Measurements from ENCODE around the gene CDC26. TPM values are rescaled to one million over a fixed set of nuclear protein-coding genes. Genes with fewer than 3 reads are reported as not detected.
"Not testable (repeated sequence)": the region's sequence is repeated elsewhere in the genome, so short reads cannot be mapped to it uniquely, and the experiment has no call there.

The CDC26 gene
- total RNA-seq, 5 donors from 2014 or later (not counting 1 experiment from before 2014, with no cell fraction given): 25.1 to 37.0 (median 34.7) TPM

DNA sequence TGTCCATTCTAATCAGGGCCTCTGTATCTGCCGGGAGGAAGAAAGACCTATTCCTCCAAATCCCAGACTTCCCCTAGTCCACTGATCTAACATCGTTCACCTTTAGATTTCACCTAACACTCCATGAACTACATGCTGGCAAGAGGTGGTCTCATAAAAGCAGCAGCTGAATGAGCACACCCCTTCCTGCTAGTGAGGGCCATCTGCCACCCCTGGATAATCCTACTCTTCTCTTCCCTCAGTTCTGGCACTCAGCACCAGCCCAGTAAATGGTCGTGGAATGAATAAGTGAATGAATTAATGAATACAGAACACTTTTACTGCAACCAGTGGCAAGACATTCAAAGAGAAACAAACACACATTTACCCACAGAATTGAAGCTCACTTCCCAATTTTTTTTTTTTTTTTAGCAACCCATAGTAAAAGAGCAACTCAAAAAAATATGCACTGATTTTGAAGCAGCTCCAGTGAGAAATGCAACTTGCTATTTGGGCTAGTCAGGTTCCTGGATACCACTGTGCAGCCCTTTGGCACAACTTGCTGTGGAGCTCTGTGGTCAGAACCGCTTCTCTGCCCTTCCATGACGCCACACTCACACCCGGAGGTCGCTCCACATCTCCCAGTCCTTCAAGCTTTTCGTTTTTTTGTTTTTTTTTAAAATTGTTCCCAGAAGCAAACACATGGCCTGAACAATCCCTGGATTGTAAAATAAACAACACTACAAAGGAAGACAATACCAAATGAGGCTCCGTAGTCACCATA, 21.6 kb upstream of the CDC26 start:
- H3K4me1 Mint-ChIP-seq: no peaks in the 10 kb centered on the region
- no peak overlapping the region for H3K4me3 ChIP-seq (ENCODE audit: control insufficient read depth in 1 of 2, extremely low read depth in 1 of 2, low read length in 1 of 2)
- 72% methylated on average over 5 of the region's 9 CpGs for WGBS (ENCODE audit: insufficient coverage)
- H3K4me3 Mint-ChIP-seq: no peak overlapping the region
- no peaks in the 10 kb centered on the region for H3K27me3 Mint-ChIP-seq
- DNase-seq (no peak), ATAC-seq (replicated peaks in 1 of 4) (no peak)
- H3K27ac Mint-ChIP-seq: no peak overlapping the region
- peaks cover 0 to 11% of the 10 kb centered on the region in 2 experiments for H3K27me3 ChIP-seq (replicated peaks in 1 of 2; ENCODE audit: control insufficient read depth in 2 of 2, extremely low read depth in 1 of 2, insufficient read depth in 2 of 2, low read length in 1 of 2)
- peaks cover 0 to 15% of the 10 kb centered on the region in 2 donors for H3K36me3 ChIP-seq (ENCODE audit: control insufficient read depth in 2 of 2, extremely low read depth in 1 of 2, insufficient read depth in 1 of 2, low read length in 1 of 2)
- H3K9me3 Mint-ChIP-seq: no peaks in the 10 kb centered on the region
- H3K4me1 ChIP-seq (ENCODE audit: control insufficient read depth in 1 of 2, extremely low read depth in 1 of 2, insufficient read depth in 2 of 2, low read length in 2 of 2): no peaks in the 10 kb centered on the region
- ChIA-PET POLR2A (interaction anchor here in 1 of 2 donors (0.5 to 0.7 kb wide), 2 partner anchors 11 to 146 kb away, joined by 3 read pairs; partner anchors contain the start of gene SLC31A2), CTCF (interaction anchor here in 1 of 2 donors (0.6 to 0.8 kb wide), 2 partner anchors 13 to 1024 kb away, joined by 3 read pairs; no protein-coding TSS in a partner anchor)
- no peaks in the 10 kb centered on the region for H3K9me3 ChIP-seq
- H3K27ac ChIP-seq (ENCODE audit: low read length): no peak overlapping the region
- H3K36me3 Mint-ChIP-seq: peaks cover 6% of the 10 kb centered on the region

DNA sequence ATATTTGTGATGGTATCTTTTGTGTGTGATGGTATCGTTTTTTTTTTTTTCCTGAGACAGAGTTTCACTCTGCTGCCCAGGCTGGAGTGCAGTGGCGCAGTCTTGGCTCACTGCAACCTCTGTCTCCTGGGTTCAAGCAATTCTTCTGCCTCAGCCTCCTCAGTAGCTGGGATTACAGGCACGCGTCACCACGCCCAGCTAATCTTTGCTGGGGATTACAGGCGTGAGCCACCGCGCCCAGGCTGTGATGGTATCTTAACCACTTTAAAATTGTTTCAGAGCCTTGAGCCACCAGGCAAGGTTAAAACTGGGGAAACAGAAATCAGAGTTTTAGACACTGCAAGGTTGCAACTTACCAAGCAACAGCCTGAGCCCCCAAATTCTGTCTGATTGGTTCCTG, 20.9 kb upstream of the CDC26 start:
- peaks cover 11% of the 10 kb centered on the region for H3K36me3 Mint-ChIP-seq
- peaks cover 0 to 22% of the 10 kb centered on the region in 2 donors for H3K36me3 ChIP-seq (ENCODE audit: control insufficient read depth in 2 of 2, extremely low read depth in 1 of 2, insufficient read depth in 1 of 2, low read length in 1 of 2)
- H3K27me3 Mint-ChIP-seq; H3K4me3 ChIP-seq (ENCODE audit: control insufficient read depth in 1 of 2, extremely low read depth in 1 of 2, low read length in 1 of 2); H3K4me1 ChIP-seq (ENCODE audit: control insufficient read depth in 1 of 2, extremely low read depth in 1 of 2, insufficient read depth in 2 of 2, low read length in 2 of 2); H3K27ac ChIP-seq (ENCODE audit: low read length); ATAC-seq (replicated peaks in 1 of 4); CTCF ChIA-PET; H3K9me3 Mint-ChIP-seq; H3K4me3 Mint-ChIP-seq; H3K9me3 ChIP-seq; H3K4me1 Mint-ChIP-seq; H3K27ac Mint-ChIP-seq; DNase-seq: not testable (repeated sequence)
- WGBS (ENCODE audit: insufficient coverage): 95% methylated on average over 3 of the region's 8 CpGs
- POLR2A ChIA-PET: interaction anchor here in 1 of 2 donors (0.7 kb wide), 1 partner anchor 146 kb away, joined by 3 read pairs; the partner anchor contains the start of gene SLC31A2
- peaks cover 0 to 11% of the 10 kb centered on the region in 2 experiments for H3K27me3 ChIP-seq (replicated peaks in 1 of 2; ENCODE audit: control insufficient read depth in 2 of 2, extremely low read depth in 1 of 2, insufficient read depth in 2 of 2, low read length in 1 of 2)

DNA sequence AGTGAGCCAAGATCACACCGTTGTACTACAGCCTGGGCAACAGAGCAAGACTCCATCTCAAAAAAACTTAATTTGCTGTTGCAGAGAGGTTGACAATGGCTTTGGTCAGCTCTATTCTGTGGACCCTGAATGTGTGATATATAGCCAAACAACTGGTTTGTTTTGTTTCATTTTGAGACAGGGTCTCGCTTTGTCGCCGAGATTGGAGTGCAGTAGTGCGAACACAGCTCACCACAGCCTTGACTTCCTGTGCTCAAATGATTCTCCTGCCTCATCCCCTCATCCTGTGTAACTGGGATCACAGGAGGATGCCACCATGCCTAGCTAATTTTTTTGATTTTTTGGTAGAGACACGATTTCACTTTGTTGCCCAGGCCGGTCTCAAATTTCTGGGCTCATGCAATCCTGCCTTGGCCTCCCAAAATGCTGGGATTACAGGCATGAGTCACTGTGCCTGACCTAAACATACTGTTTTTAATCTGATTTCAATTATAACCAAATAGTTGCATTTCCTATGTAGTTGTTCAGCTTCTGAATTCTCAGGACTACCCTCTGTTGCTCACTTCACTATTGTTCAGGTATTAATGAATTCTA, 18.0 kb upstream of the CDC26 start:
- Histone ChIP-seq H3K27ac (ENCODE audit: low read length) (no peak overlapping the region), H3K9me3 (no peaks in the 10 kb centered on the region), H3K4me3 (ENCODE audit: control insufficient read depth in 1 of 2, extremely low read depth in 1 of 2, low read length in 1 of 2) (no peak overlapping the region), H3K27me3 (replicated peaks in 1 of 2; ENCODE audit: control insufficient read depth in 2 of 2, extremely low read depth in 1 of 2, insufficient read depth in 2 of 2, low read length in 1 of 2) (peaks cover 0 to 2% of the 10 kb centered on the region in 2 experiments), H3K36me3 (ENCODE audit: control insufficient read depth in 2 of 2, extremely low read depth in 1 of 2, insufficient read depth in 1 of 2, low read length in 1 of 2) (peaks cover 4 to 50% of the 10 kb centered on the region in 2 donors), H3K4me1 (ENCODE audit: control insufficient read depth in 1 of 2, extremely low read depth in 1 of 2, insufficient read depth in 2 of 2, low read length in 2 of 2) (no peaks in the 10 kb centered on the region)
- H3K9me3 Mint-ChIP-seq: no peaks in the 10 kb centered on the region
- ChIA-PET POLR2A (no interaction called here), CTCF (no interaction called here)
- ATAC-seq (replicated peaks in 1 of 4): no peak
- no peak for DNase-seq
- no peaks in the 10 kb centered on the region for H3K4me1 Mint-ChIP-seq
- 100% methylated on average over 1 of the region's 7 CpGs for WGBS (ENCODE audit: insufficient coverage)
- peaks cover 35% of the 10 kb centered on the region for H3K36me3 Mint-ChIP-seq
- H3K27ac Mint-ChIP-seq: no peak overlapping the region
- no peak overlapping the region for H3K4me3 Mint-ChIP-seq
- H3K27me3 Mint-ChIP-seq: no peaks in the 10 kb centered on the region

DNA sequence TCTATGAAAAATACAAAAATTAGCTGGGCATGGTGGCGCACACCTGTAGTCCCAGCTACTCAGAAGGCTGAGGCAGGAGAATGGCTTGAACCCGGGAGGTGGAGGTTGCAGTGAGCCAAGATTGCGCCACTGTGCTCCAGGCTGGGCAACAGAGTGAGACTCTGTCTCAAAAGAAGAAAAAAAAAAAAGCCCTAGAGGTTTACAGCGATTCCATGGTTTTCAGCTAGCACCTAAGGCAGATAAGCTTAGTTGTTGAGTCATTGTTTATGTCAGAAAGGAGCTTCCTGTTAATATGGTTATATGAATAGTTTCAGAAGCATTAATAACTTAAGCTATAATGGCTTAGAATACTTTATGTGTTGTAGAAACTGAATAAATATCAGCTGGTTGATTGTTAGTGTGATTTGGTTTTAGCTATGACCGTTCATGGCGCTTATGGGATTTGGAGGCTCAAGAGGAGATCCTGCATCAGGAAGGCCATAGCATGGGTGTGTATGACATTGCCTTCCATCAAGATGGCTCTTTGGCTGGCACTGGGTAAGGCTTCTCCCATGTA, 14.8 kb upstream of the CDC26 start:
- Histone ChIP-seq H3K4me3 (ENCODE audit: control insufficient read depth in 1 of 2, extremely low read depth in 1 of 2, low read length in 1 of 2) (no peak overlapping the region), H3K27me3 (replicated peaks in 1 of 2; ENCODE audit: control insufficient read depth in 2 of 2, extremely low read depth in 1 of 2, insufficient read depth in 2 of 2, low read length in 1 of 2) (no peaks in the 10 kb centered on the region), H3K36me3 (ENCODE audit: control insufficient read depth in 2 of 2, extremely low read depth in 1 of 2, insufficient read depth in 1 of 2, low read length in 1 of 2) (peaks cover 10 to 80% of the 10 kb centered on the region in 2 donors), H3K27ac (ENCODE audit: low read length) (no peak overlapping the region), H3K9me3 (no peaks in the 10 kb centered on the region), H3K4me1 (ENCODE audit: control insufficient read depth in 1 of 2, extremely low read depth in 1 of 2, insufficient read depth in 2 of 2, low read length in 2 of 2) (no peaks in the 10 kb centered on the region)
- DNase-seq (no peak), ATAC-seq (replicated peaks in 1 of 4) (no peak)
- POLR2A ChIA-PET: no interaction called here
- Mint-ChIP-seq H3K9me3 (no peaks in the 10 kb centered on the region), H3K27ac (no peak overlapping the region), H3K4me3 (no peak overlapping the region), H3K27me3 (no peaks in the 10 kb centered on the region), H3K36me3 (peaks cover 53% of the 10 kb centered on the region), H3K4me1 (no peaks in the 10 kb centered on the region)
- CTCF ChIA-PET: interaction anchor here (0.5 to 1.2 kb wide), 4 partner anchors 15 to 29 kb away, joined by 3 to 6 read pairs (median 4); partner anchors contain the start of genes CDC26 (in 1 of the 2) and PRPF4 (in 1 of the 2)
- 88% methylated on average over 3 of the region's 6 CpGs for WGBS (ENCODE audit: insufficient coverage)

DNA sequence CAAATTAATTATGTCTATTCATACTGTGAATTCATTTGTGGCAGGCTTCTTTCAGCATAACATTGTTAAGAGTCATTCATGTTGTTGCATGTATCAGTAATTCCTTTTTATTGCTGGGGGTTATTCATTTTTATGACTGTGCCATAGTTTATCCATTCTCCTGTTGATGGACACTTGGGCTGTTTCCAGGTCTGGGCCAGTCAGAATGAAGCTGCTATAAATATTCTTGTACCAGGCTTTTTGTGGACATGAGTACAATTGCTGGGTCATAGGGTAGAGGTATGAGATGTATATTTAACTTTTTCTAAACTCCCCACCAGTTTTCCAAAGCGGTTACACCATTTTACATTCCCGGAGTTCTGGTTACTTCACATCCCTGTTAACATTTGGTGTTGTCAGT, 13.7 kb upstream of the CDC26 start:
- Histone ChIP-seq H3K4me1 (ENCODE audit: control insufficient read depth in 1 of 2, extremely low read depth in 1 of 2, insufficient read depth in 2 of 2, low read length in 2 of 2) (no peaks in the 10 kb centered on the region), H3K27me3 (replicated peaks in 1 of 2; ENCODE audit: control insufficient read depth in 2 of 2, extremely low read depth in 1 of 2, insufficient read depth in 2 of 2, low read length in 1 of 2) (no peaks in the 10 kb centered on the region), H3K9me3 (no peaks in the 10 kb centered on the region), H3K36me3 (ENCODE audit: control insufficient read depth in 2 of 2, extremely low read depth in 1 of 2, insufficient read depth in 1 of 2, low read length in 1 of 2) (peaks cover 17 to 88% of the 10 kb centered on the region in 2 donors), H3K4me3 (ENCODE audit: control insufficient read depth in 1 of 2, extremely low read depth in 1 of 2, low read length in 1 of 2) (no peak overlapping the region), H3K27ac (ENCODE audit: low read length) (no peak overlapping the region)
- no peak for DNase-seq
- ATAC-seq (replicated peaks in 1 of 4): no peak
- Mint-ChIP-seq H3K4me3 (no peak overlapping the region), H3K27ac (peak overlapping the region in 1 of 2 donors; percentile 7), H3K4me1 (no peaks in the 10 kb centered on the region), H3K9me3 (no peaks in the 10 kb centered on the region), H3K27me3 (no peaks in the 10 kb centered on the region), H3K36me3 (peaks cover 61% of the 10 kb centered on the region)
- CTCF ChIA-PET: no interaction called here
- no CpG with 5 or more reads among the region's 2 CpGs for WGBS (ENCODE audit: insufficient coverage)
- POLR2A ChIA-PET: no interaction called here

DNA sequence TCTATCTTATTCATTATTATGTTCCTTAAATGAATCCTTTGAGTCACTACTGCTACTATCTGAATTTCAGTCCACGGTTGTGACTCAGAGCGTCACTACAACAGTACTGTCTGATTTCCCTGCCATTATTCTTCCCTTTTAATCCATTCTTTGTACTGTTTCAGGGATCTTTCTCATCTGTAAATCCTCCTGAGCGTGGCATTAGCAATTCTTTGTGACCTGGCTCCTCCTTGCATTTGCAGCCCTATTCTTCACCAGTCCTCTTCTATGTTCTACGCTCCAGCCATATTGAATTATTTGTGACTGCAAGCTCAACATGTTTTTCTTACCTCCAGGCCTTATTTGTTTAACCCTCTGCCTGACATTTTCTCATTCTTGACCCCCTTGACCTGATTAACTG, 6.0 kb upstream of the CDC26 start:
- Mint-ChIP-seq H3K4me1 (peaks cover 14 to 27% (median 25%) of the 10 kb centered on the region in 3 donors), H3K27ac (no peak overlapping the region), H3K9me3 (no peaks in the 10 kb centered on the region), H3K27me3 (no peaks in the 10 kb centered on the region), H3K4me3 (no peak overlapping the region), H3K36me3 (peaks cover 59% of the 10 kb centered on the region)
- WGBS (ENCODE audit: insufficient coverage): 100% methylated on average over 4 of the region's 4 CpGs
- DNase-seq: no peak
- ChIA-PET POLR2A (interaction anchor here in 1 of 2 donors (0.5 kb wide), 1 partner anchor 68 kb away, joined by 4 read pairs; the partner anchor contains the start of gene BSPRY), CTCF (no interaction called here)
- ATAC-seq (replicated peaks in 1 of 4): no peak
- peaks cover 2 to 6% of the 10 kb centered on the region in 2 experiments for H3K4me1 ChIP-seq (ENCODE audit: control insufficient read depth in 1 of 2, extremely low read depth in 1 of 2, insufficient read depth in 2 of 2, low read length in 2 of 2)
- H3K9me3 ChIP-seq: no peaks in the 10 kb centered on the region
- no peak overlapping the region for H3K4me3 ChIP-seq (ENCODE audit: control insufficient read depth in 1 of 2, extremely low read depth in 1 of 2, low read length in 1 of 2)
- H3K27me3 ChIP-seq (replicated peaks in 1 of 2; ENCODE audit: control insufficient read depth in 2 of 2, extremely low read depth in 1 of 2, insufficient read depth in 2 of 2, low read length in 1 of 2): no peaks in the 10 kb centered on the region
- H3K27ac ChIP-seq (ENCODE audit: low read length): no peak overlapping the region
- H3K36me3 ChIP-seq (ENCODE audit: control insufficient read depth in 2 of 2, extremely low read depth in 1 of 2, insufficient read depth in 1 of 2, low read length in 1 of 2): peaks cover 20 to 77% of the 10 kb centered on the region in 2 donors

Measured in T-cell (primary cell).